Endodermal cell (in vitro differentiated cells): Measurements from ENCODE around the gene SEC23A. TPM values are rescaled to one million over a fixed set of nuclear protein-coding genes. Genes with fewer than 3 reads are reported as not detected.
"Not testable (repeated sequence)": the region's sequence is repeated elsewhere in the genome, so short reads cannot be mapped to it uniquely, and the experiment has no call there.

Experiments
- DNase-seq: peaks from one replicate; pipeline ENCODE4 v3.0.0-alpha.2; 2017
- H3K27ac ChIP-seq: 2 replicates; pipeline ENCODE4 v1.5.1; 2013; ENCODE audit warnings: mild to moderate bottlenecking, low read depth, low read length, moderate library complexity
- H3K27me3 ChIP-seq: 2 replicates; pipeline ENCODE4 v1.6.1; 2013; ENCODE audit warnings: mild to moderate bottlenecking, low read length, moderate library complexity; ENCODE audit not compliant: insufficient read depth, control insufficient read depth, poor library complexity, severe bottlenecking
- H3K36me3 ChIP-seq: 2 replicates; pipeline ENCODE4 v1.7.0; 2013; ENCODE audit warnings: mild to moderate bottlenecking, low read length, moderate library complexity; ENCODE audit not compliant: control insufficient read depth, insufficient read depth
- H3K4me1 ChIP-seq: one replicate; pipeline ENCODE4 v1.7.0; 2013; ENCODE audit warnings: low read length; ENCODE audit not compliant: control insufficient read depth, insufficient read depth
- H3K4me3 ChIP-seq: 2 replicates; pipeline ENCODE4 v1.5.1; 2013; ENCODE audit warnings: mild to moderate bottlenecking, low read length, moderate library complexity
- H3K9ac ChIP-seq: 2 replicates; pipeline ENCODE4 v1.6.1; 2013; ENCODE audit warnings: mild to moderate bottlenecking, low read length, moderate library complexity; ENCODE audit not compliant: poor library complexity, severe bottlenecking; ENCODE audit errors: extremely low read depth
- H3K9me3 ChIP-seq: 2 replicates; pipeline ENCODE4 v1.6.1; 2013; ENCODE audit warnings: mild to moderate bottlenecking, low read length, moderate library complexity; ENCODE audit not compliant: control insufficient read depth
- H3K27ac Mint-ChIP-seq: 2 replicates; pipeline ENCODE4 v1.8.0; 2020; ENCODE audit warnings: mixed read lengths
- H3K27me3 Mint-ChIP-seq: 2 replicates; pipeline ENCODE4 v1.8.0; 2021; ENCODE audit warnings: mild to moderate bottlenecking, mixed read lengths; ENCODE audit not compliant: insufficient read depth
- H3K36me3 Mint-ChIP-seq: 2 replicates; pipeline ENCODE4 v1.8.0; 2020; ENCODE audit warnings: low read depth, mixed read lengths
- H3K4me1 Mint-ChIP-seq: 2 replicates; pipeline ENCODE4 v1.8.0; 2020; ENCODE audit warnings: mixed read lengths
- H3K4me3 Mint-ChIP-seq: 2 replicates; pipeline ENCODE4 v1.8.0; 2020; ENCODE audit warnings: mild to moderate bottlenecking, moderate library complexity, mixed read lengths
- H3K9me3 Mint-ChIP-seq: 2 replicates; pipeline ENCODE4 v1.8.0; 2020; ENCODE audit warnings: mild to moderate bottlenecking, mixed read lengths
- CTCF ChIP-seq: fragments of 200-600 bp; sonication (generic); conservative IDR thresholded peaks from 2 replicates; pipeline ENCODE4 v1.5.0; 2021; ENCODE audit warnings: antibody characterized with exemption, mild to moderate bottlenecking
- WGBS, 2 experiments: methylation state at CpG; one replicate each; pipeline versions ENCODE4 v1.1.5 to v1.1.7; 2013; ENCODE audit warnings: missing lambda C conversion rate in 2 of 2, mixed read lengths in 1 of 2; ENCODE audit not compliant: insufficient coverage in 1 of 2, insufficient read length in 1 of 2; 5-methylcytosine and 5-hydroxymethylcytosine counted together
- total RNA-seq, 2 donors: library from RNA; stranded (reverse); fragmentation: NEBNext Ultra II Directional in 1 of 2; extraction: Animal tissue kit (Norgen Biotek cat#: 25700) in 1 of 2; gene quantifications; 2 replicates in 1 of 2; 3 replicates in 1 of 2; pipeline ENCODE4 v1.2.1, GENCODE V29; 2021

SEC23A gene
- total RNA-seq, 2 donors from 2014 or later = 58.5 to 89.7 TPM

GRCh38 chr14:39014460-39014859 lies 88.6 kb downstream of the SEC23A start:
- H3K4me1 ChIP-seq = no peaks in the 10 kb centered on the region
- no peaks in the 10 kb centered on the region for H3K27me3 ChIP-seq
- H3K36me3 Mint-ChIP-seq = peaks cover 9% of the 10 kb centered on the region

GRCh38 chr14:39008965-39009364 lies 94.1 kb downstream of the SEC23A start:
- not testable (repeated sequence) for H3K4me3 Mint-ChIP-seq, H3K36me3 Mint-ChIP-seq, H3K9ac ChIP-seq, H3K27ac Mint-ChIP-seq, H3K36me3 ChIP-seq, H3K9me3 ChIP-seq, H3K4me3 ChIP-seq, H3K9me3 Mint-ChIP-seq, H3K27me3 Mint-ChIP-seq, H3K27me3 ChIP-seq, H3K4me1 ChIP-seq, H3K27ac ChIP-seq, DNase-seq, H3K4me1 Mint-ChIP-seq
- 95 to 100% methylated on average over 1 of the region's 1 CpG for WGBS, 2 experiments

More at GRCh38 chr14:39014460-39014859, 88.6 kb downstream of the SEC23A start:
- Histone ChIP-seq H3K9me3 (no peaks in the 10 kb centered on the region), H3K4me3 (no peak overlapping the region), H3K36me3 (peaks cover 22% of the 10 kb centered on the region), H3K9ac (no peak overlapping the region), H3K27ac (no peak overlapping the region)
- Mint-ChIP-seq H3K4me3 (no peak overlapping the region), H3K4me1 (peaks cover 13% of the 10 kb centered on the region), H3K27ac (no peak overlapping the region), H3K9me3 (peaks cover 8% of the 10 kb centered on the region), H3K27me3 (no peaks in the 10 kb centered on the region)
- no peak for TF ChIP-seq CTCF
- WGBS, 2 experiments = 93% methylated on average over 1 of the region's 1 CpG; no CpG with 5 or more reads in 1 of the 2 experiments
- no peak for DNase-seq

- no peaks in the 10 kb centered on the region for H3K9me3 Mint-ChIP-seq
- WGBS, 2 experiments = 86 to 97% methylated on average over 1 to 4 of the region's 4 CpGs
- Histone ChIP-seq H3K9me3 (no peaks in the 10 kb centered on the region), H3K27ac (no peak overlapping the region), H3K4me1 (no peaks in the 10 kb centered on the region), H3K36me3 (no peaks in the 10 kb centered on the region), H3K9ac (no peak overlapping the region), H3K27me3 (no peaks in the 10 kb centered on the region), H3K4me3 (no peak overlapping the region)
- DNase-seq = no peak
- no peak for TF ChIP-seq CTCF
- no peaks in the 10 kb centered on the region for H3K27me3 Mint-ChIP-seq
- H3K27ac Mint-ChIP-seq = no peak overlapping the region
- H3K4me1 Mint-ChIP-seq = no peaks in the 10 kb centered on the region
- no peak overlapping the region for H3K4me3 Mint-ChIP-seq
- H3K36me3 Mint-ChIP-seq = peaks cover 2% of the 10 kb centered on the region
Measured at GRCh38 chr14:39006721-39007410, 96.2 kb downstream of the SEC23A start.
